ENCODE data around the gene BBOX1. TPM values are rescaled to one million over a fixed set of nuclear protein-coding genes. Genes with fewer than 3 reads are reported as not detected.

The BBOX1 gene
- polyA plus RNA-seq, 1 experiment, result not detected

DNA sequence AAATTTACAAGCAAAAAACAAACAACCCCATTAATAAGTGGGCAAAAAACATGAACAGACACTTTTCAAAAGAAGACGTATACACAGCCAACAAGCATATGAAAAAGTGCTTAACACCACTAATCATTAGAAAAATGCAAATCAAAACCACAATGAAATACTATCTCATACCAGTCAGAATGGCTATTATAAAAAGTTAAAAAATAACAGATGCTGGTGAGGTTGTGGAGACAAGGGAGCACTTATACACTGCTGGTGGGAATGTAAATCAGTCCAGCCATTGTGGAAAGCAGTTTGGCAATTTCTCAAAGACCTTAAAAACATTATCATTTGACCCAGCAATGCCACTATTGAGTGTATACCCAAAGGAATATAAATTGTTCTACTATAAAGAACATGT, 72.3 kb downstream of the BBOX1 start:
- H3K27me3 ChIP-seq (ENCODE audit: control insufficient read depth, insufficient read depth, low read length), result no peaks in the 10 kb centered on the region
- ChIA-PET POLR2A (no interaction called here), CTCF (no interaction called here)
- no peak for DNase-seq (ENCODE audit: low read depth)
- no peaks in the 10 kb centered on the region for H3K36me3 ChIP-seq (ENCODE audit: control insufficient read depth, insufficient read depth, low read length)
- H3K4me3 ChIP-seq (ENCODE audit: low read depth, low read length), result no peak overlapping the region
- no peak for TF ChIP-seq CTCF (IDR thresholded peaks at IDR 0.05; ENCODE audit: insufficient read depth, low read depth, low read length)

DNA sequence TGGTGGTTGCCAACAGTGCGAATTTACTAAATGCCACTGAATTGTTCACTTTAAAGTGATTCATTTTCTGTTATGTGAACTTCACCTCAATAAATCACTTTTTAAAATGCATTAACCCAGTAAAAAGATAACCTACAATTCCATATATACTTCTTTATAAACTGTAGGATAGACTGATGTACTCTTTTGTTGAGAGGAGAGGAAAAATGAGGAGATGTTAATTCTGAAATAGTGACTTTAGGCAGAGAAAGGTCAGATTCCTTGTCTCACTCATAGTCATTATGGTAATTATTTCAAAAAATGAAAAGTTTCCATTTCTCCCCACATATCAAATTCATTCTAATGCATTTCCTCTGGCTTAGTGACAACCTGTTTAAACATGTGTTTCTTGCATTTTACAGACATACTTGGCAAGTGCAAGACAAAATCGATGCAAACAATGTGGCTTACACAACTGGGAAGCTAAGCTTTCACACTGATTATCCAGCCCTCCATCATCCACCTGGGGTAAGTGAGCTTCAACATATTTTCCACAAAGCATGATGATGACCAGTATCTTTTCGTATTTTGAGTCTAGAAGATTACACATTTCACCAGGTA, 74.5 kb downstream of the BBOX1 start:
- no peak for DNase-seq (ENCODE audit: low read depth)
- ChIA-PET CTCF (no interaction called here), POLR2A (no interaction called here)
- TF ChIP-seq CTCF (IDR thresholded peaks at IDR 0.05; ENCODE audit: insufficient read depth, low read depth, low read length), result no peak
- no peaks in the 10 kb centered on the region for H3K36me3 ChIP-seq (ENCODE audit: control insufficient read depth, insufficient read depth, low read length)
- no peak overlapping the region for H3K4me3 ChIP-seq (ENCODE audit: low read depth, low read length)
- H3K27me3 ChIP-seq (ENCODE audit: control insufficient read depth, insufficient read depth, low read length), result no peaks in the 10 kb centered on the region

- ChIA-PET CTCF (interaction anchor here (1.1 kb wide), 1 partner anchor 363 kb away, joined by 3 read pairs; no protein-coding TSS in a partner anchor), POLR2A (interaction anchor here (1.0 kb wide), 1 partner anchor 32 kb away, joined by 3 read pairs; no protein-coding TSS in a partner anchor)
- no peak for DNase-seq (ENCODE audit: low read depth)
- Histone ChIP-seq H3K4me3 (ENCODE audit: low read depth, low read length) (no peak overlapping the region), H3K27me3 (ENCODE audit: control insufficient read depth, insufficient read depth, low read length) (no peaks in the 10 kb centered on the region), H3K36me3 (ENCODE audit: control insufficient read depth, insufficient read depth, low read length) (no peaks in the 10 kb centered on the region)
- TF ChIP-seq CTCF (IDR thresholded peaks at IDR 0.05; ENCODE audit: insufficient read depth, low read depth, low read length), result no peak
Measured at GRCh38 chr11:27116684-27117083, 76.1 kb downstream of the BBOX1 start.

- POLR2A ChIA-PET, result no interaction called here
Measured at GRCh38 chr11:27118371-27118770, 77.8 kb downstream of the BBOX1 start.

GRCh38 chr11:27118949-27119348, 78.3 kb downstream of the BBOX1 start:
- DNase-seq (ENCODE audit: low read depth), result no peak
- TF ChIP-seq CTCF (IDR thresholded peaks at IDR 0.05; ENCODE audit: insufficient read depth, low read depth, low read length), result no peak
- CTCF ChIA-PET, result interaction anchor here (1.4 kb wide), 1 partner anchor 40 kb away, joined by 4 read pairs; no protein-coding TSS in a partner anchor
- H3K36me3 ChIP-seq (ENCODE audit: control insufficient read depth, insufficient read depth, low read length), result no peaks in the 10 kb centered on the region
- no peaks in the 10 kb centered on the region for H3K27me3 ChIP-seq (ENCODE audit: control insufficient read depth, insufficient read depth, low read length)
- H3K4me3 ChIP-seq (ENCODE audit: low read depth, low read length), result no peak overlapping the region
- POLR2A ChIA-PET, result no interaction called here

More at GRCh38 chr11:27118371-27118770, 77.8 kb downstream of the BBOX1 start:
- no peak overlapping the region for H3K4me3 ChIP-seq (ENCODE audit: low read depth, low read length)
- no peaks in the 10 kb centered on the region for H3K27me3 ChIP-seq (ENCODE audit: control insufficient read depth, insufficient read depth, low read length)
- no peak for DNase-seq (ENCODE audit: low read depth)
- H3K36me3 ChIP-seq (ENCODE audit: control insufficient read depth, insufficient read depth, low read length), result no peaks in the 10 kb centered on the region
- CTCF ChIA-PET, result interaction anchor here (1.0 kb wide), 1 partner anchor 33 kb away, joined by 4 read pairs; no protein-coding TSS in a partner anchor
- no peak for TF ChIP-seq CTCF (IDR thresholded peaks at IDR 0.05; ENCODE audit: insufficient read depth, low read depth, low read length)
